Endothelial cell of umbilical vein (primary cell): ENCODE measurements around the gene CHST11. TPM values are rescaled to one million over a fixed set of nuclear protein-coding genes. Genes with fewer than 3 reads are reported as not detected.

Experiments
- BruUV-seq: library from RNA; stranded (reverse); fragments of 400-500 nt; replicated peaks from 2 replicates; lab custom pipeline; 2021; lab: Mats Ljungman, UMichigan
- CTCF ChIA-PET: fragments of 300-600, 350-600 bp; sonication (Branson Sonifier 250); formaldehyde crosslinking; loops from one replicate; lab custom pipeline; 2021; ENCODE audit warnings: antibody characterized with exemption, inconsistent platforms; lab: Charles Lee
- POLR2A ChIA-PET: fragments of 300-600, 350-600 bp; sonication (Branson Sonifier 250); formaldehyde crosslinking; loops from one replicate; lab custom pipeline; 2021; ENCODE audit warnings: antibody characterized with exemption, inconsistent platforms; lab: Charles Lee
- DNase-seq: peaks from one replicate; pipeline ENCODE4 v3.0.0-alpha.2; 2011; ENCODE audit warnings: low read depth, low spot score
- FAIRE-seq: peaks from 2 replicates; lab custom pipeline; 2011; peaks lifted over from hg19 to GRCh38; lab: Jason Lieb, UNC
- H2AFZ ChIP-seq: 2 replicates; pipeline ENCODE4 v1.6.0; 2012; ENCODE audit warnings: low read depth, low read length, control low read depth, inconsistent platforms
- H3K27ac ChIP-seq: 2 replicates; pipeline ENCODE4 v1.5.1; 2011; ENCODE audit warnings: low read depth, mild to moderate bottlenecking, control low read depth, low read length, moderate library complexity; ENCODE audit not compliant: insufficient read depth
- H3K27me3 ChIP-seq, 2 experiments: 2 replicates each; pipeline versions ENCODE4 v1.6.0 to v1.6.1; 2011; ENCODE audit warnings: low read length in 2 of 2, mixed read lengths in 1 of 2; ENCODE audit not compliant: control insufficient read depth in 2 of 2, insufficient read depth in 2 of 2
- H3K36me3 ChIP-seq, 2 experiments: 2 replicates in 1 of 2; 3 replicates in 1 of 2; pipeline ENCODE4 v1.5.1; 2011; ENCODE audit warnings: low read length in 2 of 2, mild to moderate bottlenecking in 1 of 2, moderate library complexity in 1 of 2; ENCODE audit not compliant: control insufficient read depth in 2 of 2, insufficient read depth in 2 of 2; ENCODE audit errors: extremely low read depth in 1 of 2
- H3K4me1 ChIP-seq: 3 replicates; pipeline ENCODE4 v1.5.1; 2011; ENCODE audit warnings: mild to moderate bottlenecking, low read length; ENCODE audit not compliant: control insufficient read depth, insufficient read depth; ENCODE audit errors: extremely low read depth
- H3K4me2 ChIP-seq: 2 replicates; pipeline ENCODE4 v1.6.1; 2011; ENCODE audit warnings: low read length, control low read depth, mixed read lengths; ENCODE audit not compliant: insufficient read depth
- H3K4me3 ChIP-seq, 3 experiments: fragments of 200-600 bp in 1 of 3; sonication (generic), shearing (Covaris generic) in 1 of 3; replicated peaks in 1 of 3; 2 replicates each; pipeline ENCODE4 v1.5.1; 2011 to 2016; ENCODE audit warnings: control low read depth in 3 of 3, low read length in 3 of 3, mild to moderate bottlenecking in 2 of 3, inconsistent platforms in 1 of 3, low read depth in 1 of 3, moderate library complexity in 1 of 3; ENCODE audit not compliant: insufficient read depth in 1 of 3
- H3K79me2 ChIP-seq: 2 replicates; pipeline ENCODE4 v1.6.0; 2012; ENCODE audit warnings: low read length, inconsistent platforms; ENCODE audit not compliant: control insufficient read depth, insufficient read depth
- H3K9ac ChIP-seq: replicated peaks from 2 replicates; pipeline ENCODE3; 2011; ENCODE audit warnings: low read length, control low read depth; ENCODE audit not compliant: insufficient read depth; ENCODE audit errors: extremely low read depth
- H3K9me1 ChIP-seq: replicated peaks from 3 replicates; pipeline ENCODE4 v1.6.0; 2011; ENCODE audit warnings: mild to moderate bottlenecking, low read length; ENCODE audit not compliant: control insufficient read depth, insufficient read depth; ENCODE audit errors: extremely low read depth
- H3K9me3 ChIP-seq: replicated peaks from 2 replicates; pipeline ENCODE4 v1.5.1; 2012; ENCODE audit warnings: low read length, inconsistent platforms; ENCODE audit not compliant: control insufficient read depth, insufficient read depth
- H4K20me1 ChIP-seq: replicated peaks from 2 replicates; pipeline ENCODE3; 2011; ENCODE audit warnings: mild to moderate bottlenecking, low read length; ENCODE audit not compliant: control insufficient read depth, insufficient read depth; ENCODE audit errors: extremely low read depth
- EZH2 ChIP-seq: IDR thresholded peaks from 2 replicates; pipeline ENCODE4 v1.6.1; 2012; ENCODE audit warnings: borderline replicate concordance, low read depth, mild to moderate bottlenecking, moderate library complexity, low read length, inconsistent platforms; ENCODE audit not compliant: severe bottlenecking
- FOS ChIP-seq: IDR thresholded peaks from 2 replicates; pipeline ENCODE4 v1.6.1; 2011; ENCODE audit warnings: mild to moderate bottlenecking, low read length, moderate library complexity, borderline replicate concordance; ENCODE audit not compliant: insufficient read depth
- GATA2 ChIP-seq: IDR thresholded peaks from 2 replicates; pipeline ENCODE4 v1.7.0; 2011; ENCODE audit warnings: low read depth, mild to moderate bottlenecking, moderate library complexity, mixed read lengths, low read length; ENCODE audit not compliant: insufficient read length, insufficient read depth
- JUN ChIP-seq: IDR thresholded peaks from 2 replicates; pipeline ENCODE4 v1.6.1; 2011; ENCODE audit warnings: borderline replicate concordance, low read depth; ENCODE audit not compliant: insufficient read length, insufficient read depth
- MAX ChIP-seq: IDR thresholded peaks from 2 replicates; pipeline ENCODE4 v1.6.1; 2011; ENCODE audit not compliant: insufficient read depth, insufficient read length
- POLR2A ChIP-seq: IDR thresholded peaks from 2 replicates; pipeline ENCODE4 v1.6.1; 2012; ENCODE audit warnings: low read depth, mild to moderate bottlenecking, control low read depth, low read length
- POLR2AphosphoS5 ChIP-seq: IDR thresholded peaks from 2 replicates; pipeline ENCODE4 v1.6.1; 2012; ENCODE audit warnings: low read depth, mild to moderate bottlenecking, control low read depth, low read length, moderate library complexity; ENCODE audit not compliant: insufficient read depth
- dilution Hi-C: fragments of 300-500 bp; cut with MboI; formaldehyde crosslinking; loops from one replicate; pipeline ENCODE4 v1.15.0; 2019; ENCODE audit warnings: low sequenced_read_pairs; ENCODE audit not compliant: extremely low pct_ligation_motif_present
- intact Hi-C: fragments of 100-400 bp; cut with micrococcal nuclease; formaldehyde crosslinking; loops from one replicate; pipeline ENCODE4 v1.10.0; 2022
- polyA plus RNA-seq, 4 experiments: library from polyadenylated mRNA; depleted of rRNA in 3 of 4; stranded (reverse) in 3 of 4; unstranded in 1 of 4; fragments of >200 nt; gene quantifications; 2 replicates each; pipeline versions ENCODE4 v1.2.1 to v1.2.3, GENCODE V29; 2011 to 2012; ENCODE audit warnings: missing spikeins in 1 of 4
- total RNA-seq: library from RNA; stranded (reverse); gene quantifications from 2 replicates; pipeline ENCODE4 v1.2.3, GENCODE V29; 2021

The CHST11 gene
- total and polyA plus RNA-seq, 2 donors (not counting 3 experiments of a cell fraction or from before 2014, with no cell fraction given) = 19.7 to 20.9 TPM

GRCh38 chr12:104710940-104711689 lies 254.4 kb downstream of the CHST11 start:
- Histone ChIP-seq H3K27me3 (no peaks in the 10 kb centered on the region), H3K9me1 (no peaks in the 10 kb centered on the region), H3K36me3 (no peaks in the 10 kb centered on the region), H3K9me3 (no peaks in the 10 kb centered on the region), H3K27ac (no peak overlapping the region), H3K4me2 (no peak overlapping the region), H3K79me2 (no peaks in the 10 kb centered on the region), H2AFZ (no peak overlapping the region), H3K4me3 (no peak overlapping the region), H4K20me1 (no peaks in the 10 kb centered on the region), H3K9ac (no peak overlapping the region), H3K4me1 (no peaks in the 10 kb centered on the region)
- no TSS peak for BruUV-seq
- CTCF ChIA-PET = interaction anchor here (1.0 to 5.0 kb wide), 3 partner anchors 9 to 329 kb away, joined by 3 to 18 read pairs (median 3); no protein-coding TSS in a partner anchor
- TF ChIP-seq POLR2A = no peak
- no peak for TF ChIP-seq MAX
- TF ChIP-seq FOS = no peak
- TF ChIP-seq GATA2 = no peak
- no peak for TF ChIP-seq EZH2
- intact Hi-C loops (no loop called here), dilution Hi-C loops (no loop called here)
- no peak for DNase-seq
- FAIRE-seq = no peak
- POLR2A ChIA-PET = no interaction called here

DNA sequence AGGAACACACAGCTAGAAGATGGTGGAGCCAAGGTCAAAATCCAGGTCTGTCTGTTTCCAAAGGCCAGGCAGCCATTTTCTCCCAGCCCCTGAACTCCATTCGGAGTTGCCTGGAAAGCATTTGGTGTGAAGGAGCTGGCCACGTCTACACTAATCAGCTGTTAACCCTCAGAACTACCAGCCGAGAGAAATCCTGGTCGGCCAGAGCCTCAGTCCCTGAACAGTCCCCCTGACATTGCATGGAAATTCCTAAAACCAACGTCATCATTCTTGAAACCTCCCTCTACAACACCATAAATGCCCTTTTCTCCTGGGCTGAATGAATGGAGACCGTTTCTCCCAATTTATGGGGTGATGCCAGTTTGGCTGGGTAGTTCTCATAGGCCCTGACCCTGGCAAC lies 255.7 kb downstream of the CHST11 start:
- no peak overlapping the region for H3K4me2 ChIP-seq
- no peaks in the 10 kb centered on the region for H3K4me1 ChIP-seq
- no peak overlapping the region for H3K27ac ChIP-seq
- no peak for TF ChIP-seq FOS
- no peak for TF ChIP-seq POLR2AphosphoS5
- no peak for TF ChIP-seq JUN
- DNase-seq (no peak), FAIRE-seq (no peak)
- H4K20me1 ChIP-seq = no peaks in the 10 kb centered on the region
- intact Hi-C loops (no loop called here), dilution Hi-C loops (no loop called here)
- CTCF ChIA-PET = interaction anchor here (5.0 kb wide), 1 partner anchor 331 kb away, joined by 18 read pairs; no protein-coding TSS in a partner anchor
- no peaks in the 10 kb centered on the region for H3K79me2 ChIP-seq
- H3K36me3 ChIP-seq = no peaks in the 10 kb centered on the region
- no peaks in the 10 kb centered on the region for H3K27me3 ChIP-seq
- H3K9me3 ChIP-seq = no peaks in the 10 kb centered on the region
- no TSS peak for BruUV-seq
- no peaks in the 10 kb centered on the region for H3K9me1 ChIP-seq
- no peak overlapping the region for H3K9ac ChIP-seq
- no peak overlapping the region for H3K4me3 ChIP-seq
- H2AFZ ChIP-seq = no peak overlapping the region
- POLR2A ChIA-PET = no interaction called here
